ENCODE data around the gene RNGTT. TPM values are rescaled to one million over a fixed set of nuclear protein-coding genes. Genes with fewer than 3 reads are reported as not detected.

Gene RNGTT
- total RNA-seq, 2 donors from 2014 or later: 7.5 to 11.3 TPM

GRCh38 chr6:88813045-88813444, 150.4 kb downstream of the RNGTT start:
- H3K4me1 ChIP-seq: no peaks in the 10 kb centered on the region
- no peak overlapping the region for H3K27ac ChIP-seq
- H3K9me3 ChIP-seq: no peaks in the 10 kb centered on the region
- H3K4me3 ChIP-seq: no peak overlapping the region
- no peaks in the 10 kb centered on the region for H3K27me3 ChIP-seq
- H3K36me3 ChIP-seq: no peaks in the 10 kb centered on the region
- no peak for TF ChIP-seq CTCF (IDR thresholded peaks at IDR 0.05)
- no peak for DNase-seq (ENCODE audit: low spot score)

- Histone ChIP-seq H3K36me3 (no peaks in the 10 kb centered on the region), H3K4me1 (no peaks in the 10 kb centered on the region), H3K4me3 (no peak overlapping the region), H3K27me3 (no peaks in the 10 kb centered on the region), H3K9me3 (peaks cover 0 to 7% of the 10 kb centered on the region in 2 donors), H3K27ac (no peak overlapping the region)
- no peak for DNase-seq (ENCODE audit: low spot score)
- no peak for TF ChIP-seq CTCF (IDR thresholded peaks at IDR 0.05)
These were observed 152.7 kb downstream of the RNGTT start for GRCh38 chr6:88810701-88811100.

GRCh38 chr6:88810089-88810488, 153.3 kb downstream of the RNGTT start:
- no peak for TF ChIP-seq CTCF (IDR thresholded peaks at IDR 0.05)
- Histone ChIP-seq H3K27ac (no peak overlapping the region), H3K4me3 (no peak overlapping the region), H3K4me1 (no peaks in the 10 kb centered on the region), H3K36me3 (no peaks in the 10 kb centered on the region), H3K27me3 (no peaks in the 10 kb centered on the region), H3K9me3 (peaks cover 0 to 7% of the 10 kb centered on the region in 2 donors)
- DNase-seq (ENCODE audit: low spot score): no peak

GRCh38 chr6:88808381-88808780, 155.0 kb downstream of the RNGTT start:
- no peaks in the 10 kb centered on the region for H3K27me3 ChIP-seq
- no peaks in the 10 kb centered on the region for H3K4me1 ChIP-seq
- TF ChIP-seq CTCF (IDR thresholded peaks at IDR 0.05): no peak
- H3K4me3 ChIP-seq: no peak overlapping the region
- peaks cover 0 to 7% of the 10 kb centered on the region in 2 donors for H3K9me3 ChIP-seq
- H3K27ac ChIP-seq: no peak overlapping the region
- no peaks in the 10 kb centered on the region for H3K36me3 ChIP-seq
- DNase-seq (ENCODE audit: low spot score): no peak

- Histone ChIP-seq H3K27ac (no peak overlapping the region), H3K36me3 (no peaks in the 10 kb centered on the region), H3K4me1 (no peaks in the 10 kb centered on the region), H3K4me3 (no peak overlapping the region), H3K9me3 (peaks cover 0 to 7% of the 10 kb centered on the region in 2 donors), H3K27me3 (no peaks in the 10 kb centered on the region)
- DNase-seq (ENCODE audit: low spot score): no peak
- TF ChIP-seq CTCF (IDR thresholded peaks at IDR 0.05): no peak
These were observed 155.8 kb downstream of the RNGTT start for GRCh38 chr6:88807622-88808021.

GRCh38 chr6:88806728-88807127, 156.7 kb downstream of the RNGTT start:
- no peaks in the 10 kb centered on the region for H3K36me3 ChIP-seq
- H3K9me3 ChIP-seq: peaks cover 0 to 7% of the 10 kb centered on the region in 2 donors
- no peak for TF ChIP-seq CTCF (IDR thresholded peaks at IDR 0.05)
- H3K4me1 ChIP-seq: no peaks in the 10 kb centered on the region
- no peak for DNase-seq (ENCODE audit: low spot score)
- no peaks in the 10 kb centered on the region for H3K27me3 ChIP-seq
- no peak overlapping the region for H3K27ac ChIP-seq
- H3K4me3 ChIP-seq: no peak overlapping the region
